Smooth muscle cell (in vitro differentiated cells): ENCODE measurements around the gene CTNNBL1. TPM values are rescaled to one million over a fixed set of nuclear protein-coding genes. Genes with fewer than 3 reads are reported as not detected.
"Not testable (repeated sequence)": the region's sequence is repeated elsewhere in the genome, so short reads cannot be mapped to it uniquely, and the experiment has no call there.

Experiments used
- DNase-seq: peaks from one replicate; lab custom pipeline; 2025; ENCODE audit not compliant: unreplicated experiment; lab: John Stamatoyannopoulos, UW
- H2AFZ ChIP-seq: fragments of 200-600 bp; sonication (generic); 2 replicates; pipeline ENCODE4 v1.6.0; 2016; ENCODE audit warnings: antibody characterized with exemption, low read depth, mild to moderate bottlenecking
- H3F3A ChIP-seq: fragments of 200-600 bp; sonication (generic); 2 replicates; pipeline ENCODE4 v1.6.0; 2017; ENCODE audit warnings: antibody characterized with exemption, low read depth
- H3K27ac ChIP-seq: fragments of 200-600 bp; sonication (generic); 2 replicates; pipeline ENCODE4 v1.5.1; 2016; ENCODE audit warnings: low read depth, mild to moderate bottlenecking
- H3K27me3 ChIP-seq: fragments of 200-600 bp; sonication (generic); 2 replicates; pipeline ENCODE4 v1.6.1; 2016; ENCODE audit warnings: low read depth, mild to moderate bottlenecking
- H3K36me3 ChIP-seq: fragments of 200-600 bp; sonication (generic); 2 replicates; pipeline ENCODE4 v1.5.1; 2016; ENCODE audit warnings: low read depth
- H3K4me1 ChIP-seq: fragments of 200-600 bp; sonication (generic); 2 replicates; pipeline ENCODE4 v1.5.1; 2016; ENCODE audit warnings: low read depth
- H3K4me2 ChIP-seq: fragments of 200-600 bp; sonication (generic); 2 replicates; pipeline ENCODE4 v1.6.0; 2016; ENCODE audit warnings: mild to moderate bottlenecking
- H3K4me3 ChIP-seq: fragments of 200-600 bp; sonication (generic); 2 replicates; pipeline ENCODE4 v1.5.1; 2016; ENCODE audit warnings: mild to moderate bottlenecking
- H3K79me2 ChIP-seq: fragments of 200-600 bp; sonication (generic); 2 replicates; pipeline ENCODE4 v1.6.0; 2016; ENCODE audit warnings: low read depth, mild to moderate bottlenecking
- H3K9ac ChIP-seq: fragments of 200-600 bp; sonication (generic); 2 replicates; pipeline ENCODE4 v1.6.0; 2016; ENCODE audit warnings: low read depth
- H3K9me3 ChIP-seq: fragments of 200-600 bp; sonication (generic); replicated peaks from 2 replicates; pipeline ENCODE4 v1.5.1; 2016; ENCODE audit warnings: low read depth
- H4K20me1 ChIP-seq: fragments of 200-600 bp; sonication (generic); 2 replicates; pipeline ENCODE4 v1.6.0; 2016; ENCODE audit warnings: low read depth
- WGBS: methylation state at CpG from one replicate; pipeline ENCODE4 v1.1.7; 2016; ENCODE audit warnings: low lambda C conversion rate; 5-methylcytosine and 5-hydroxymethylcytosine counted together
- polyA plus RNA-seq: library from polyadenylated mRNA; unstranded; fragments of >200 nt; fragmentation: Nextera tagmentation; extraction: Ambion mirVana; gene quantifications from 2 replicates; pipeline ENCODE4 v1.2.1, GENCODE V29; 2016
- total RNA-seq: library from RNA; depleted of rRNA; stranded (reverse); fragments of >200 nt; gene quantifications from 2 replicates; pipeline ENCODE4 v1.2.3, GENCODE V29; 2014
- TF ChIP-seq, protein P1 (sequence below): fragments of 200-600 bp; sonication (generic); IDR thresholded peaks from 2 replicates; pipeline ENCODE4 v1.5.1; 2017; ENCODE audit warnings: borderline replicate concordance, mild to moderate bottlenecking, antibody characterized with exemption; ENCODE audit not compliant: insufficient read depth, poor library complexity, severe bottlenecking

The CTNNBL1 gene
- total and polyA plus RNA-seq, 2 experiments from 2014 or later = 33.3 to 63.6 TPM

GRCh38 chr20:37662308-37662707 is 31.5 kb upstream of the CTNNBL1 start:
- Histone ChIP-seq H3K4me2 (no peak overlapping the region), H3F3A (no peaks in the 10 kb centered on the region), H3K9ac (no peak overlapping the region), H3K4me1 (peaks cover 7% of the 10 kb centered on the region), H3K36me3 (no peaks in the 10 kb centered on the region), H3K79me2 (no peaks in the 10 kb centered on the region), H2AFZ (no peak overlapping the region), H3K27me3 (no peaks in the 10 kb centered on the region), H3K27ac (no peak overlapping the region), H4K20me1 (no peaks in the 10 kb centered on the region), H3K9me3 (no peaks in the 10 kb centered on the region), H3K4me3 (no peak overlapping the region)
- TF ChIP-seq, protein P1, sequence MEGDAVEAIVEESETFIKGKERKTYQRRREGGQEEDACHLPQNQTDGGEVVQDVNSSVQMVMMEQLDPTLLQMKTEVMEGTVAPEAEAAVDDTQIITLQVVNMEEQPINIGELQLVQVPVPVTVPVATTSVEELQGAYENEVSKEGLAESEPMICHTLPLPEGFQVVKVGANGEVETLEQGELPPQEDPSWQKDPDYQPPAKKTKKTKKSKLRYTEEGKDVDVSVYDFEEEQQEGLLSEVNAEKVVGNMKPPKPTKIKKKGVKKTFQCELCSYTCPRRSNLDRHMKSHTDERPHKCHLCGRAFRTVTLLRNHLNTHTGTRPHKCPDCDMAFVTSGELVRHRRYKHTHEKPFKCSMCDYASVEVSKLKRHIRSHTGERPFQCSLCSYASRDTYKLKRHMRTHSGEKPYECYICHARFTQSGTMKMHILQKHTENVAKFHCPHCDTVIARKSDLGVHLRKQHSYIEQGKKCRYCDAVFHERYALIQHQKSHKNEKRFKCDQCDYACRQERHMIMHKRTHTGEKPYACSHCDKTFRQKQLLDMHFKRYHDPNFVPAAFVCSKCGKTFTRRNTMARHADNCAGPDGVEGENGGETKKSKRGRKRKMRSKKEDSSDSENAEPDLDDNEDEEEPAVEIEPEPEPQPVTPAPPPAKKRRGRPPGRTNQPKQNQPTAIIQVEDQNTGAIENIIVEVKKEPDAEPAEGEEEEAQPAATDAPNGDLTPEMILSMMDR = no peak
- WGBS = 75% methylated on average over 3 of the region's 3 CpGs
- DNase-seq = no peak

DNA sequence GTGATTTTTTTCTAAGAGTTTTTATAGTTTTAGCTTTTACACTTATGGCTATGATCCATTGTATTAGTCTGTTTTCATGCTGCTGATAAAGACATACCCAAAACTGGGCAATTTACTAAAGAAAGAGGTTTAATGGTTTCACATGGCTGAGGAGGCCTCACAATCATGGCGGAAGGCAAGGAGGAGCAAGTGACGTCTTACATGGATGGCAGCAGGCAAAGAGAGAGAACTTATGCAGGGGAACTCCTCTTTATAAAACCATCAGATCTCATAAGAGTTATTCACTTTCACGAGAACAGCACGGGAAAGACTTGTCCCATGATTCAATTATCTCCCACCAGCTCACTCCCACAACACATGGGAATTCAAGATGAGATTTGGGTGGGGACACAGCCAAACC is 29.2 kb upstream of the CTNNBL1 start:
- not testable (repeated sequence) for DNase-seq, H4K20me1 ChIP-seq, H3K27ac ChIP-seq, H2AFZ ChIP-seq, H3K4me1 ChIP-seq, H3K27me3 ChIP-seq, H3K79me2 ChIP-seq, H3K9ac ChIP-seq, H3K36me3 ChIP-seq, H3K9me3 ChIP-seq, H3K4me2 ChIP-seq, H3K4me3 ChIP-seq, H3F3A ChIP-seq
- WGBS = 86% methylated on average over 4 of the region's 4 CpGs

DNA sequence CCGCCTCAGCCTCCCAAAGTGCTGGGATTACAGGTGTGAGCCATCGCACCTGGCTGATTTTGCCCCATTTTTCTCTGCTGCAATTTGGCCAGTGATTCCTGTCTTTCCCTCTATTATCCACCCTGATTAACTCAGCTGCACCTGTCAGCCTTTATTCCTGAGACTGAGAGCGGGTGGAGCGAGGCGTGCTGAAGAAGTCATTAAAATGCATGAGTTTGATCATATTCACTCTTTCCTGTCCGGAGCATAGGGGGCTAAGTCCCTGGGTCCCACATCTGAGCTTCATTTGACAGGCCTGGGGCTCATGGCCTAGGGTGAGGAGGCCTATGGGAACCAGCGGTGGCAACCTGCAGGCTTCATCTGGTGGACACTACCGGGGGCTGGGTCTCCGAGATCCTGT is 25.7 kb upstream of the CTNNBL1 start:
- TF ChIP-seq, protein P1 = no peak
- H3K4me3 ChIP-seq = no peak overlapping the region
- H4K20me1 ChIP-seq = no peaks in the 10 kb centered on the region
- no peaks in the 10 kb centered on the region for H3K4me1 ChIP-seq
- no peak for DNase-seq
- no peaks in the 10 kb centered on the region for H3K9me3 ChIP-seq
- H3F3A ChIP-seq = no peaks in the 10 kb centered on the region
- no peaks in the 10 kb centered on the region for H3K79me2 ChIP-seq
- no peak overlapping the region for H3K9ac ChIP-seq
- no peak overlapping the region for H3K4me2 ChIP-seq
- no peak overlapping the region for H2AFZ ChIP-seq
- no peak overlapping the region for H3K27ac ChIP-seq
- 93% methylated on average over 9 of the region's 9 CpGs for WGBS
- H3K36me3 ChIP-seq = no peaks in the 10 kb centered on the region
- peaks cover 10% of the 10 kb centered on the region for H3K27me3 ChIP-seq

GRCh38 chr20:37669062-37669772 is 24.6 kb upstream of the CTNNBL1 start:
- WGBS = 50% methylated on average over 2 of the region's 2 CpGs
- Histone ChIP-seq H3K27me3 (peaks cover 17% of the 10 kb centered on the region), H3K4me2 (no peak overlapping the region), H4K20me1 (no peaks in the 10 kb centered on the region), H3F3A (no peaks in the 10 kb centered on the region), H3K27ac (no peak overlapping the region), H3K79me2 (no peaks in the 10 kb centered on the region), H3K36me3 (no peaks in the 10 kb centered on the region), H3K9ac (no peak overlapping the region), H2AFZ (no peak overlapping the region), H3K9me3 (no peaks in the 10 kb centered on the region), H3K4me1 (no peaks in the 10 kb centered on the region), H3K4me3 (no peak overlapping the region)
- DNase-seq = no peak
- TF ChIP-seq, protein P1 = no peak
